ENCODE data around the gene OR6B1. TPM values are rescaled to one million over a fixed set of nuclear protein-coding genes. Genes with fewer than 3 reads are reported as not detected.

The OR6B1 gene
- not detected for total RNA-seq

- DNase-seq (ENCODE audit: low spot score) (no peak), ATAC-seq (no peak)
Measured at GRCh38 chr7:144000020-144000419, at the start of gene OR6B1. OR6B1 (plus strand) TSS chr7:144000320; CDS start chr7:144003997, 3,677 bp downstream.

DNA sequence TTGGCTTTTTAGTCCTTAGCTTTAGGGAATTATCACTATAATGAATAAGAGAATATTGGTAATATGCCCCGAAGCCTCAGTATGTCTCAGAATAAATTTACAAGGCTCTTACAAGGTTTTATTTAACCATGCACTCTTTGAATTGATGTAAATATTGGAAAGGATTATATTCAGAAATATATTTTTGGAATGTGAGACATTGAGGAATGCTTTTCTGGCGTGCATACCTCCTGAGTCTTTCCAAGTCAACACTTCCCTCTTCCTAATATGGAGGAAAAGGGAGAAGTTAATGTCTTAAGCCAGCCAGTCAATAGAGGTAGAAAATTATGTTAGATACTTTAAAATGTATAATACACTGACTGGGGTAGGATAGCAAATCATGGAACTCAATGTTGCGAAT lies 46.7 kb upstream of the OR6B1 start:
- no peak for DNase-seq (ENCODE audit: low spot score)
- ATAC-seq = no peak

DNA sequence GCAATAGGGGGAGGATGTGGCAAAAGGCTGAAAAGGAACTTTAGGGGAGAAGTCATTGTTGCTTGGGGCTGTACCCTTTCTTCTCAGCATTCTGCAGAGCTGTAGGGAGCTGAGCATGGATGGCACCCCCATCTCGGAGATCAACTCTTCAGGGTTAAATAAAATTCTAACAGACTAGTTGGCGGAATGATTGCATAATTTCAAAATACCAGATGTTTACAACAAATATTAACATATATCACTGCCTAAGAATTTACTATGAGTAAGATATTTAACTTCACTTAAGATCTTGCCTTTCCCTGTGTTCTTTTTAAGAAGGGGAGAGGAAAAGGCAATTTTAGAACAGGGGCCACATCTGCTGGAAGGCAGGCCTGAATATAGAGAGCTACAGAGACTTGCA lies 46.0 kb upstream of the OR6B1 start:
- no peak for ATAC-seq
- no peak for DNase-seq (ENCODE audit: low spot score)

DNA sequence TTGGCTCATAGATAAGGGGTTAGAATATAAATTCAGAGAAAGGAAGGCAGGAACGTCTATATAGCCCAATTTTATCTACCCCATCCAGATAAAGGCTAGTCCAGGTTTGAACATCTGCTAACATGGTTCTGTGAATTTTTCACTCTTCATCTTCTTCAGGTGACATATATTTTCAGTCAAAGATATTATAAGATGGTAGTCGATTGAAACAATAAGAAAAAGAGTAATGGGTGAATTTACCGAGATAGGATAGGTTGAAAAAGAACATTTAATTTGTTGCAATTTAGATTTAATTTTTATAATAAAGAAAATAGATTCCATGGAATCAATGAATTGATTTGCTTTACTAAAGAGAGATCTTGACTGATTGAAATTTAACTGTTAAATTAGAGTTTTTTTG lies 45.6 kb upstream of the OR6B1 start, which contains the start of gene OR2F1:
OR2F1 (plus strand) TSS at position 301 of the 400 bp plus-strand sequence. CDS start 5,127 bp downstream, outside the sequence.
- no peak for DNase-seq (ENCODE audit: low spot score)
- ATAC-seq = no peak

- no peak for ATAC-seq
- DNase-seq (ENCODE audit: low spot score) = no peak
Measured at GRCh38 chr7:143958781-143959180, 41.3 kb upstream of the OR6B1 start.

GRCh38 chr7:143960813-143961610 lies 39.1 kb upstream of the OR6B1 start:
- DNase-seq (ENCODE audit: low spot score) (no peak), ATAC-seq (no peak)

- DNase-seq (ENCODE audit: low spot score) = no peak
- ATAC-seq = no peak
Measured at GRCh38 chr7:143965280-143965679, 34.8 kb upstream of the OR6B1 start.

DNA sequence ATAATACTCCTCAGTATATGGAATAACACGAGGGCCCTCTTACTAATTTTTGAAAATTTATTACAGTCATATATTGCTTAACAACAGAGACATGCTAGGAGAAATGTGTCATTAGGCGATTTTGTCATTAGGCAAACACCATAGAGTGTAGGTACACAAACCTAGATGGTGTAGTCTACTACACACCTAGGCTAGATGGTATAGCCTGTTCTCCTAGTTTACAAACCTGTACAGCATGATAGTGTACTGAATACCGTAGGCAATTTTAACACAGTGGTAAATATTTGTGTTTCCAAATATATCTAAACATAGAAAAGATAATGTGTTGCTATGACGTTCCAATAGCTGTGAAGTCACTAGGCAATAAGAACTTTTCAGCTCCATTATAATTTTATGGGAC lies 32.7 kb upstream of the OR6B1 start:
- DNase-seq (ENCODE audit: low spot score) = no peak
- ATAC-seq = no peak

DNA sequence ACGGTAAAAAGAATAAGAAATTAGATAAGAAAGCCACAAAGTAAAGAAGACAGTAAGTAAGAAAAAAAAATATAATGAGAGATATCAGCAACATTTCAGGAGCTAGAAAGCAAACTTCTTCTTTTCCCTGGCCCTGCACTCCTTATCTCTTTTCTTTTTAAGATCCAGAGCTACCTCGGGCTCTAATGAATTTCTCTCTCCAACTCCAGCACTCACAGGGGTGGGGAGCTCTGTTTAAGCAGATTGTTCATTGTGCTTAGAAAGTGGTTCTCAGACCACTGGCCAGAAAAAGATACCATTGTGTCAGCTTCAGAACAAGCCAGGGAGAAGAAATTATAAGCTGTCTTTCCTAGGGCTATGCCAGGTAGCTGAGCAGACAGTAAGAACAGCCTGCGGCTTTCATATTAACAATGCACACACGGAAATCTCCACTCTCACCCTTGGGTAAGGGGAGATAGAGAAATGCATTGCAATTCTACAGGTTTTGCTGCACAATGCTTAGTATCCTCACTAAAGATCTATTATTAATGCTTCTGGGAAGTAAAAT lies 26.2 kb upstream of the OR6B1 start:
- ATAC-seq = no peak
- DNase-seq (ENCODE audit: low spot score) = no peak

DNA sequence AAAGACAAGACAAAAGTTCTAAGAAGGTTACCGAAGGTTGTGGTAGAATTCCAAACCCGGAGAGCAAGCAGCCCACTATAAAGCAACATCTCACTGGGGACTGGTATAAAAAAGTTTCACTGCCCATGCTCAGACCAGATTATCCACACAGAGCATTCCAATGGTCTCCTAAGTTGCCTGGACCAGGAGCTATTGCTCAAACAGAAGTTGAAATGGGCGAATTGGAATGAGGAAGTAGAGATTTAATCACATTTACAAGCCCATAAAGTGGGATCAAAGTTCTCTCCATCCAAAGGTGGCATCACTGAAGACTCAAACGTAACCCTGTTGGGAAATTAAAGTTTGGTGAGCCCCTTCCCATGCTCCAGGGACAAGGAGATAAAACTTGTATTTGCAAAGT lies 25.7 kb upstream of the OR6B1 start:
- DNase-seq (ENCODE audit: low spot score) (no peak), ATAC-seq (no peak)

GRCh38 chr7:143975617-143976016 lies 24.5 kb upstream of the OR6B1 start:
- DNase-seq (ENCODE audit: low spot score) (no peak), ATAC-seq (no peak)

DNA sequence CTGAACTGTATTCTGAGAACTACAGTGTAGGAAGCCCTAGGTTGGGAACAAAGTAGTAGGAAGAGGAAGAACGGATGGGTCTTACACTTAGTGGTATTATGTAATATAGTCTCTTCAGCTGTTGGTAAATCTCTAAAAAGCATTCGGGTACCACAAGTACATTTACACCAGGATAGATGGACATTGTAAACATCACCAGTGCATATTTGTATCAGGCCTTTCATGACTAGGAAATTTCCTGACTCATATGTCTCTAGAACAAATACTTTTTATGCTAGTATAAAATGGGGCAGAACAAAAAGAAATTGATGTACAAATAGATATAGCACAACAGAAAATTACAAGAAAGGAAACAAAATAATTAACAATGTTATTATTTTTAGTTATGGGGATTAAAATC lies 21.5 kb upstream of the OR6B1 start:
- DNase-seq (ENCODE audit: low spot score) = no peak
- ATAC-seq = no peak

DNA sequence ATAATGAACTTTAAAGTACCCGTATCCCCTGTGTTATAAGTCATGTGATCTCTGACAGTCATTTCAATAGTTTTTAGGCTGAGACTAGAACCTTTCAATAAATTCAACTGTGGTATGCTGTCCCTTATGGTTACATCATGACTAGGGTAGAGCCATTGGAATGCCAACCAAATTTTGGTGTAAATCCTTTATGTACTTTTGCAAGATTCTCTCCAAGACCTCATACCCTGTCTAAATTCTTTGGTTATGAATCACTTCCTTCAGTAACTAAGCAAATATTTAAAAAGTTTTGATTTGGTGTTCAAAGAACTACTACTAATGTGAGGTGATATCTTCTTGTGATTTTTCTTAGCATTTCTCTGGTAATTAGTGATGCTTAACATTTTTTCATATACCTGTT lies 20.8 kb upstream of the OR6B1 start:
- no peak for DNase-seq (ENCODE audit: low spot score)
- ATAC-seq = no peak

GRCh38 chr7:143979998-143980397 lies 20.1 kb upstream of the OR6B1 start:
- DNase-seq (ENCODE audit: low spot score) = no peak
- no peak for ATAC-seq

DNA sequence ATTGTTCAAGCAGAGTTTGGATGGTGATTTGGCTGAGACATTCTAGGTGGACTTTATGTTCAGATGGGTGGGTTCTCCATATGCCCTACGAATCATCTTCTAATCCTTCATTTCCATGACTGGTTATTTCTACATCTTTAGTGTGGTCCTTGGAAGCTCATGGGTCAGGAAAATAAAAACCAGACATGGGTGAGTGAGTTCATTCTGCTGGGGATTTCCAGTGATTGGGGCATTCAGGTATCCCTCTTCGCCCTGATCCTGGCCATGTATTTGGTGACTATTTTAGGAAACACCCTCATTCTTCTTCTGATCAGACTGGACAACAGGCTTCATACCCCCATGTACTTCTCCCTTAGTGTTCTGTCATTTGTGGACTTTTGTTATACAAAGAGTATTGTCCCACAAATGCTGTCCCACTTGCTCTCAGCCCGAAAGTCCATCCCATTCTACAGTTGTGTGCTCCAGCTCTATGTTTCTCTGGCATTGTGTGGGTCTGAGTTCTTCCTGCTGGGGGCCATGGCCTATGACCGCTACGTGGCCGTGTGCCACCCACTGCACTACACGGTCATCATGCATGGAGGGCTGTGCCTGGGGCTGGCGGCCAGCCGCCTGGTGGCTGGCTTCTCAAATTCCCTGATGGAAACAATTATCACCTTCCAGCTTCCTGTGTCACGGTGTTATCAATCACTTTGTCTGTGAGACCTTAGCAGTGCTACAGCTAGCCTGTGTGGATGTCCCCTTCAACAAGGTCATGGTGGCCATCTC lies 19.2 kb upstream of the OR6B1 start:
- ATAC-seq (no peak), DNase-seq (ENCODE audit: low spot score) (no peak)

DNA sequence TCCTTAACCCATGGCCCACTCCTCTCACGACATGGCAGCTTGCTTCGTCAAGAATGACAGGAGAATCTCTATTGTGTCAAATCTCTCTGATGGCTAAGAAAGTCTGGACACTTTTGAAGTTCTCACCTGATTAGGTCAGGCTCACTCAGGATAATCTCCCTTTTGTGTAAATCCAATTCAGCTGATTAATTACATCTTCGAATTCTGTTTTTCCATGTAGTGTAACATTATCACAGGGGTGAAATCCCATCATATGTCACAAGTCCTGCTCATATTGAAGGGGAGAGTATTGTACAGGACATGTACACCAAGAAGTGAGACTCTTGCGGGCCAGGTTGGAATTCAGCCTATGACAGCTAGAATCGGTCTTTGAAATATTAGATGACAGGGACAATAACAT lies 16.2 kb upstream of the OR6B1 start:
- no peak for ATAC-seq

GRCh38 chr7:143987513-143987912 lies 12.6 kb upstream of the OR6B1 start:
- no peak for DNase-seq (ENCODE audit: low spot score)
- no peak for ATAC-seq

More for the DNA sequence above, 16.2 kb upstream of the OR6B1 start:
- DNase-seq (ENCODE audit: low spot score) = no peak

DNA sequence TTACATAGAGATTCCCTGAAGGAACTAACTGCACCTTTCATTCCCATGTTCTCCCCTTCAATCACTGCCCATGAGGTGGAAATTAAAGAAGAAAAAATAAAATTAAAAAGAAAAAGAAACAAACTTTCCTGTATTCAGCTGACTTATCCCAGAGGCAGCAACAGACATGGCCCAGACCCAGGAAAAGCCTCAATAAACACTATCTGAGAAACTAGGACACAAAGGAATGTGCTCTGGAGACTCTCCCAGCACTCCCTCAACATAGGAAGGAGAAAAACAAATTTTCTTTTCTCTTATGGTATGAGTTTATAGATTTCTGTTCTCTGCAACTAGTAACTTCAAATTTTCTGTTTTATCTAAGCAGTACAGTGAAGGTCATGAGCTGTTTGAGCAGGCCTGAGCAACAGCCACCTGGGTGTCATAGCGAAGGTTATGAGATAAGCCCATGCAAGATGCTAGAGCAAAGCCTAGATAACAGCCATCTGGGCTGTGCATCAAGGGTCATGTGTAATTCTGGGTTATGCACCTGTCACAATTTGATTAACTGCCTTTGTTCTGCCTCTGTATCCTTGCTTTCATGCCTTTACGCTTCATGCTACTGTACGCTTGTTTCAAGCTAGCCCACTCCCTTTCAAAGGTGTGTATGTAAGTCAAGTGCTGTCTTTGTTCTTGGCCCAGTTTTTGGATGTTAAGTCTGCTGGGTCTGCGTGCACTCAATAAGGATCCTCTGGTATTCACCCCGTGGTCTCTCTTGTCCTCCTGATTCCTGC lies 11.0 kb upstream of the OR6B1 start:
- no peak for DNase-seq (ENCODE audit: low spot score)

DNA sequence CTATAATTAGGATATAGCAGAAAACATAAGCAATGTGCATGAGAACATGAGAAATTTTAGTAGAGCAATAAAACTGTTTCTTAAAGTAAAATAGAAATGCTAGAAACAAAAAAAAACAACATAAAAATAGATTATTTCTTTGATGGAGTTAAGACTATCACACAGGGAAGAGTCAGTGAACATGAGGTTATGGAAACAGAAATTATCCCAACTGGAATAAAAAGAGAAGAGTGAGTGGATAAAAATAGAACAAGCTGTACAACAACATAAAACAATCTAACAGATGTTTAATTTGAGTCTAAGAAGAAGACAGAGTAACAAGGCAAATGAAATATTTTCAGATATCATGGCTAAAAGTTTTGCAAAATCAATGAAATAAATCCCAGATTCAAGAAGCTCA lies 7.5 kb upstream of the OR6B1 start:
- no peak for ATAC-seq

More for the DNA sequence above, 11.0 kb upstream of the OR6B1 start:
- ATAC-seq = no peak

DNA sequence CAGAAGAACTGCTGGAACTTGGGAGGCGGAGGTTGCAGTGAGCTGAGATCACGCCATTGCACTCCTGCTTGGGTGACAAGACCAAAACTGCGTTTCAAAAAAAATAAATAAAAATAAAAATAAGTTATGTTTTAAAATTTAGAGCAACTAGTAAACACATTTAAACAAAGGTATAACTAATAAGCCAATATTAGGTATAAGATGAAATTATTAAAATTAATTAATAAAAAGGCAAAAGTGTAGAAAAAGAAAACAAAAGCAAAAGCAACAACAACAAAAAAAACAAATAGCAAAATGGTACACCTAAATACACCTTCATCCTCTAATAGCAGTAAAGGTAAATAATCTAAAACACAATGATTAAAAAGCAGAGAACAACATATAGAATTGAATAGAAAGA lies 6.2 kb upstream of the OR6B1 start:
- no peak for DNase-seq (ENCODE audit: low spot score)
- ATAC-seq = no peak

More for the DNA sequence above, 7.5 kb upstream of the OR6B1 start:
- no peak for DNase-seq (ENCODE audit: low spot score)

GRCh38 chr7:144001543-144001942 lies 1.4 kb downstream of the OR6B1 start:
- DNase-seq (ENCODE audit: low spot score) = no peak
- ATAC-seq = no peak

Data from left lobe of liver (tissue), 2 donors.